Neuron (in vitro differentiated cells): ENCODE data around the gene TBC1D1.

Source experiments
- H2AFZ ChIP-seq: one replicate; pipeline ENCODE4 v1.6.1; 2013; ENCODE audit warnings: low read depth, mild to moderate bottlenecking, inconsistent platforms, low read length, moderate library complexity
- H3K27me3 ChIP-seq: one replicate; pipeline ENCODE4 v1.6.1; 2013; ENCODE audit warnings: low read length; ENCODE audit not compliant: insufficient read depth
- H3K36me3 ChIP-seq: one replicate; pipeline ENCODE4 v1.6.1; 2013; ENCODE audit warnings: low read length; ENCODE audit not compliant: insufficient read depth
- H3K4me1 ChIP-seq: one replicate; pipeline ENCODE4 v1.6.1; 2013; ENCODE audit warnings: low read length; ENCODE audit not compliant: insufficient read depth
- H3K4me3 ChIP-seq: 2 replicates; pipeline ENCODE4 v1.5.1; 2013; ENCODE audit warnings: mild to moderate bottlenecking, low read length, moderate library complexity
- H3K9me3 ChIP-seq: one replicate; pipeline ENCODE4 v1.6.1; 2013; ENCODE audit warnings: low read length

TBC1D1 gene

GRCh38 chr4:38119668-38120385, 228.9 kb downstream of the TBC1D1 start:
- Histone ChIP-seq H3K4me3 (no peak overlapping the region), H3K9me3 (no peaks in the 10 kb centered on the region), H2AFZ (no peak overlapping the region), H3K4me1 (peaks cover 22% of the 10 kb centered on the region), H3K27me3 (no peaks in the 10 kb centered on the region), H3K36me3 (peaks cover 2% of the 10 kb centered on the region)

DNA sequence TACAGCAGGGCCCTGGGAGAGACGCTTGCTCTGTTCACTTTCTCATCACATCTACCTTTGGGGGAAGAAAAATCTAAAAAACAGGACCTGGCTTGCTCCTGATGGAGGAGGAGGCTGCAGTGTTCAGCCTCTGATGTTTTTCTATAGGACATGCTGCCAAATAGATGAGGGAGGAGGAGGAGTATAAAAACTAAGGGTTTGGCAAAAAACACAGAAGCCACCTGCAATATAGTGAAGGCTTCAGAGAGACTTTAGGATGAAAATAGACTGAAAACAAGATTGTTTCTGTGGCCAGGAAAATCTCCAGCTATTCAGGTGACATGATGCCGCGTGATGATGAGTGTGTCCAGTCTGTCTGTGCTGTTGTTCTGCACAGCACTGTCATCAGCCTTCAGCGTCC, 229.9 kb downstream of the TBC1D1 start:
- H3K27me3 ChIP-seq: no peaks in the 10 kb centered on the region
- no peaks in the 10 kb centered on the region for H3K9me3 ChIP-seq
- H3K36me3 ChIP-seq: peaks cover 5% of the 10 kb centered on the region
- no peak overlapping the region for H3K4me3 ChIP-seq
- H2AFZ ChIP-seq: no peak overlapping the region
- H3K4me1 ChIP-seq: peaks cover 20% of the 10 kb centered on the region

GRCh38 chr4:38122060-38122459, 231.2 kb downstream of the TBC1D1 start:
- no peak overlapping the region for H2AFZ ChIP-seq
- H3K4me1 ChIP-seq: peaks cover 20% of the 10 kb centered on the region
- H3K9me3 ChIP-seq: no peaks in the 10 kb centered on the region
- peaks cover 5% of the 10 kb centered on the region for H3K36me3 ChIP-seq
- no peaks in the 10 kb centered on the region for H3K27me3 ChIP-seq
- H3K4me3 ChIP-seq: no peak overlapping the region

DNA sequence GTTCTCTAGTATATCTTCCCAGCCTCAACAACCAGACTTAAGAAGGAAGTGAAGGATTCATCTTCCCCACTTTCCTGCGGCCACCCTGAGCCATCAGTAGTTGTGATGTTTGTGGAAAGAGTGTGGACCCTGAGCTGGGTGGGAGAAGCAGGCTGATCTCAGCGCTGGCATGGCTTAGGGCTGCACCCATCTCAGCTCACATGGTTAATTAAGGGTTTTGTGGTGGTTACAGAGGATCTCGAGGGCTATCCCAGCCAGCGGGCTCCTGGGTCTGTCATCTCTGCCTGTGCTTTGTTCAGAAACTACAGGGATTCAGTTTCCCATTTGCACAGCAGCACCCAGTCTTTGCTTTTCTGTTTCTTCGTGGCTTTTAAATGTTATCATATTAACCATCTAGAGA, 232.7 kb downstream of the TBC1D1 start:
- Histone ChIP-seq H3K4me1 (peaks cover 22% of the 10 kb centered on the region), H3K4me3 (no peak overlapping the region), H3K27me3 (no peaks in the 10 kb centered on the region), H3K9me3 (no peaks in the 10 kb centered on the region), H2AFZ (no peak overlapping the region), H3K36me3 (peaks cover 5% of the 10 kb centered on the region)

- Histone ChIP-seq H3K9me3 (no peaks in the 10 kb centered on the region), H3K4me1 (peaks cover 23% of the 10 kb centered on the region), H3K4me3 (no peak overlapping the region), H3K27me3 (no peaks in the 10 kb centered on the region), H2AFZ (no peak overlapping the region), H3K36me3 (peaks cover 2% of the 10 kb centered on the region)
These were observed 234.1 kb downstream of the TBC1D1 start for GRCh38 chr4:38124961-38125360.

- no peaks in the 10 kb centered on the region for H3K9me3 ChIP-seq
- H3K36me3 ChIP-seq: peaks cover 2% of the 10 kb centered on the region
- H2AFZ ChIP-seq: no peak overlapping the region
- H3K4me3 ChIP-seq: no peak overlapping the region
- H3K27me3 ChIP-seq: no peaks in the 10 kb centered on the region
- H3K4me1 ChIP-seq: peaks cover 23% of the 10 kb centered on the region
These were observed 234.9 kb downstream of the TBC1D1 start for GRCh38 chr4:38125816-38126215.

DNA sequence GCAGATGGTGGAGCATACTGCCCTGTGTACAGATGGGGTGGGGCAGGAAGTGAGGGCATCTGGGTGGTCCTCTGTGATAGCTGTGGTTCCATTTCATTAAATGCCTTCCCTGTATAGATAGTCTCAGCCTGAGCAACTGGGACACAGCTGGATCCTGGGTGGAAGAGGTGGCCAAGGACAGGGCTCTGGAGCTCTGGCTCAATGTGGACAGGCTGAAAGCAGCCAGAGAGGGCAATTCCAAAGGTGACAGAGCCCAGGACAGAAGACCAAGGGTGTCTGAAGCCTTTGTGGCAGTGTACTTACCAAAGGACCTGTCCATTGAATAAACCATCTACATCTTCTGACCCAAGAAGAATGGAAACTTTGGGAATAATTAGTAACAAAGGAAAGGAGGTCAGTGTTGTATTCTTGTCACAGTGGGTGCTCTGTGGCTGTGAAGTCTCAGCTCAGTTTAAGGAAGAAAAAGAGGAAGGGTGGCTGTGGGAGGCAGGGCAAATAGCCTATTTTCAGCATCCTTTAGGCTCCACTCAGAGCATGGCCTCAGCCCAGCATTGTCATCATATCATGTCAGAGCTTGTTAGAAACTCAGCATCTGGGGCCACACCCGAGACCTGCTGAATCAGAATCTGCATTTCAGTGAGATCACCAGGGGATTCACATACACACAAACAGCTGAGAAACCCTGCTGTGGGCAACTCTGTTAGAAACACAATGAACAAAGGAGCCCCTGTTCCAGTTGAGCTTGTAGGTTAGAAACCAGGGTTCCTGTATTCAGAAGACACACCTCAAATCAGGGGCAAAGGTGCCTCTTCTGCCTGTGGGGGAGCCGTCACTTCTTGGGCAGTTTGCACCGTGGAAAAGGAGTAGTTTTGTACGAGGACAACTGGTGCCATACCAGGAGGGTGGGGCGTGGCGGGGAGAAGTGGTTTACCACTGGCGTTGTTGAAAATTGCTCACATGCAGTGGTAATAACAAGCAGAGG, 237.9 kb downstream of the TBC1D1 start:
- no peak overlapping the region for H3K4me3 ChIP-seq
- peaks cover 36% of the 10 kb centered on the region for H3K4me1 ChIP-seq
- H2AFZ ChIP-seq: no peak overlapping the region
- peaks cover 2% of the 10 kb centered on the region for H3K36me3 ChIP-seq
- H3K9me3 ChIP-seq: no peaks in the 10 kb centered on the region
- no peaks in the 10 kb centered on the region for H3K27me3 ChIP-seq

DNA sequence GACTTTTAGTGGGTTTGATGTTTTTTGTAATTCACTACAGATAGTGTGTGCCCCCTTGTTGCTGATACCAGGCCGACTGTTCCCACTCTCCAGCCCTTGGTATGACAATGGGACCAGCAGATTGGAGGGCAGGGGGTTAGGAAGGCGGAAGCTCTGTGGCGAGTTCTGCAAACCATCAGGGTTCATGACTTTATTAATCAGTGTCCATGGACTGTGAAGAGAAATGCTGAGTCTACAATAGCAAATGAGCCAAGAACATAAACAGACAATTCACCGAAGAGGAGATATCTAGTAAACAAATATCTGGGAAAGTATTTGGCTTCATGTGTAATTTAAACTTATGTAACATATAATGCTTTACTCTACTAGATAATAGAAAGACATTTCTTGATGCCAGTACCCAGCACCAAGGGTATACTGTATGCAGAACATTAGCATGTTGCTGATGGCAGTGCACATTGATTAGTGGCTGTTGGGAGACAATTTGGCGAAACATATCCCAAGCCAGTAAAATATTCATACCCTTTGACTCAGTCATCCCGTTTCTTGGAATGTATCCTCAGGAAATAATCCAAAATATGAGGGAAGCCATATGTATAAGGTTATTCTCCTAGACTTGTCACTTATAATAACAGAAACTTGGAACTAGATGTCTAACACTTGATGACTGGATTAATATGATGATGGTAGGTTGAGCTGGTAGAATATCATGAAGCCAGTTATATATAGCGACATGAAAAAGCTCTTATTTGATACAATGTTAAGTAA, 238.8 kb downstream of the TBC1D1 start:
- Histone ChIP-seq H3K27me3 (no peaks in the 10 kb centered on the region), H3K36me3 (peaks cover 2% of the 10 kb centered on the region), H3K9me3 (no peaks in the 10 kb centered on the region), H3K4me1 (peaks cover 36% of the 10 kb centered on the region), H2AFZ (no peak overlapping the region), H3K4me3 (no peak overlapping the region)

DNA sequence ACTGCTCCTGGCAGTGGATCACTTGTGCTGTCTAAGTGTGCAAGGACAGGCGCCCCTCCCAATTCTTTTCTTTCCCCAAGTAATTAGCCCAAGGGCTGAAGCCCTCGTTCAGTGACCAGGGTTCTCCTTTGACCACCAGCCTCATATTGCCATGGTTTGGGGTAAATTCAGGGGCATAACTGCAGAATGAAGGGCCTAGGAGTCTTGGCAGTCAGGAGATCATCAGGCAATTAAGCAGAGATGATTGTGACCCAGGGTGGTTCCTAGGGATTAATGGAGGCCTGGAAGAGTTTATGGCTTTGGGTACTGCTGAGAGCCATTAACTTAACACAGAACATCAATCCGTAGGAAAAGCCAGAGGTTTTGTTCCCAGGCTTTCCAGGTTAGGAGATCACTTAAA, 240.0 kb downstream of the TBC1D1 start:
- H2AFZ ChIP-seq: no peak overlapping the region

DNA sequence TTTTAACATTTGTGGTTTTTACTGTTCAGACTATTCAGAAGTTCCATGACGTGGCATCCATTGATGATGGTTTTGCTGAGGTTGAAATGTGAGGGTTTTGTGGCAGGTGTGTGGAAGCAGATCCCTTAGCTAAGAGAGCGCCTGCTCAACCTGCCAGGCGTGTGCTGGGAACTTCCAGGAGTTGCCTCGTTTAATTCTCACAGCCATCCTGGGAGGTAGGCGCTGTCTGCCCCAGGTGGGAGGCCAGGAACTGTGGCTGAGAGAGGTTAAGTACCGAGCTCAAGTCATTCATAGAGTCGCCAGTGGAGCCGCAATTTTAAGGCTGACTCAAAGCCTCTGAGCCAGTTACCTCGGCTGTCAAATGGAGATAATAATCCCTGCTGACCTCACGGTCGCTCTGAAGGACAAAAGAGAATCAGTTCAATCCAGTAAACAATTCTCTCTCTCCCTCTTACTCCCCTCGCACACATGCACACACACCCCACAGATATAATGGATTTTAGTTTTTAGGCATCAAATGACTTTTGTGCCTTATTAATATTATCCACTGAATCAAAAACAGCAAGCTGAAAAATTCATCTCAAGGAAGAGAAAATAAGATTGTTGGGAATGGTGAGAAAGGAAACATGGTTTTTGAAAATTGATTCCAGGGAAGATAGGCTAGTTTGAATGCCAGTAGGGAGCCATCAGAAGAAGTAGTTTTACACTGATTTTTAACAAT, 240.6 kb downstream of the TBC1D1 start:
- peak overlapping the region; percentile 1 for H2AFZ ChIP-seq
- H3K27me3 ChIP-seq: no peaks in the 10 kb centered on the region
- H3K36me3 ChIP-seq: no peaks in the 10 kb centered on the region
- H3K9me3 ChIP-seq: no peaks in the 10 kb centered on the region
- no peak overlapping the region for H3K4me3 ChIP-seq
- H3K4me1 ChIP-seq: peaks cover 36% of the 10 kb centered on the region

More for the DNA sequence above, 240.0 kb downstream of the TBC1D1 start:
- Histone ChIP-seq H3K9me3 (no peaks in the 10 kb centered on the region), H3K4me3 (no peak overlapping the region), H3K27me3 (no peaks in the 10 kb centered on the region), H3K4me1 (peaks cover 36% of the 10 kb centered on the region), H3K36me3 (no peaks in the 10 kb centered on the region)

DNA sequence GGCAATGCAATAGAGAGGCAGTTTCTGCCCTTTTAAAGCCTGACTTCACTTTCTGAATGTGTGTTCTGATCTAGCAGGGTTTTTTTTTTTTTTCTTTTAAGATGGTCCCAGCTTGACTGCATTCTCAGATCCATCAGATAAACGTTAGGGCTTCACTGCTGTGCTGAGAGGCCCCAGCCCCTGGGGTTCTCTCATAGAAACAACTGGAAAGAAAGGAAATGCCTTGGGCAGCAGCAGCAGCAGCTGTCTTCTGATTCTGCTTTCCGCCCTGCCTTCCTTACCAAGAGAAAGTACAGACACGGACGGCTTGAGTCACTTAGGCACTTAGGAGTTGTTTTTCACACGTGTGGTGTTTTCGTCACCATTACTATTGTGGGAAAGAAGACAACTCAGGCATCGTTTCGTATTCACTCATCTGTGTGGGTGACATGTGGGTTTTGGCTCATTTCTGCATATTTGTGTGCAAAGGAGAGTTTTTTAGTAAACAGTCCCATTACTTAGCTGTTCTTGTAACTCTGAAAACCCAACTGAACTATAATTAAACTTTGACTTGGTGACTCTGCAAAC, 241.3 kb downstream of the TBC1D1 start:
- no peak overlapping the region for H3K4me3 ChIP-seq
- H3K9me3 ChIP-seq: no peaks in the 10 kb centered on the region
- H2AFZ ChIP-seq: peak overlapping the region; percentile 1
- no peaks in the 10 kb centered on the region for H3K27me3 ChIP-seq
- peaks cover under 1% of the 10 kb centered on the region for H3K36me3 ChIP-seq
- H3K4me1 ChIP-seq: peaks cover 36% of the 10 kb centered on the region
